ENCODE measurements around the gene SMIM15.

- TF ChIP-seq CTCF (IDR thresholded peaks at IDR 0.05) (no peak), POLR2AphosphoS5 (IDR thresholded peaks at IDR 0.05; ENCODE audit: insufficient read depth in 1 of 2, low read depth in 1 of 2) (no peak)
Measured at GRCh38 chr5:61141801-61142200, 20.5 kb downstream of the SMIM15 start.

Measured in vagina (tissue), 2 donors.